Endothelial cell of umbilical vein (primary cell): ENCODE results near the gene HERPUD1. TPM values are rescaled to one million over a fixed set of nuclear protein-coding genes. Genes with fewer than 3 reads are reported as not detected.

Source experiments
- BruUV-seq: library from RNA; stranded (reverse); fragments of 400-500 nt; replicated peaks from 2 replicates; lab custom pipeline; 2021; lab: Mats Ljungman, UMichigan
- CTCF ChIA-PET: fragments of 300-600, 350-600 bp; sonication (Branson Sonifier 250); formaldehyde crosslinking; loops from one replicate; lab custom pipeline; 2021; ENCODE audit warnings: antibody characterized with exemption, inconsistent platforms; lab: Charles Lee
- POLR2A ChIA-PET: fragments of 300-600, 350-600 bp; sonication (Branson Sonifier 250); formaldehyde crosslinking; loops from one replicate; lab custom pipeline; 2021; ENCODE audit warnings: antibody characterized with exemption, inconsistent platforms; lab: Charles Lee
- DNase-seq: peaks from one replicate; pipeline ENCODE4 v3.0.0-alpha.2; 2011; ENCODE audit warnings: low read depth, low spot score
- FAIRE-seq: peaks from 2 replicates; lab custom pipeline; 2011; peaks lifted over from hg19 to GRCh38; lab: Jason Lieb, UNC
- H2AFZ ChIP-seq: 2 replicates; pipeline ENCODE4 v1.6.0; 2012; ENCODE audit warnings: low read depth, low read length, control low read depth, inconsistent platforms
- H3K27ac ChIP-seq: 2 replicates; pipeline ENCODE4 v1.5.1; 2011; ENCODE audit warnings: low read depth, mild to moderate bottlenecking, control low read depth, low read length, moderate library complexity; ENCODE audit not compliant: insufficient read depth
- H3K27me3 ChIP-seq, 2 experiments: 2 replicates each; pipeline versions ENCODE4 v1.6.0 to v1.6.1; 2011; ENCODE audit warnings: low read length in 2 of 2, mixed read lengths in 1 of 2; ENCODE audit not compliant: control insufficient read depth in 2 of 2, insufficient read depth in 2 of 2
- H3K36me3 ChIP-seq, 2 experiments: 2 replicates in 1 of 2; 3 replicates in 1 of 2; pipeline ENCODE4 v1.5.1; 2011; ENCODE audit warnings: low read length in 2 of 2, mild to moderate bottlenecking in 1 of 2, moderate library complexity in 1 of 2; ENCODE audit not compliant: control insufficient read depth in 2 of 2, insufficient read depth in 2 of 2; ENCODE audit errors: extremely low read depth in 1 of 2
- H3K4me1 ChIP-seq: 3 replicates; pipeline ENCODE4 v1.5.1; 2011; ENCODE audit warnings: mild to moderate bottlenecking, low read length; ENCODE audit not compliant: control insufficient read depth, insufficient read depth; ENCODE audit errors: extremely low read depth
- H3K4me2 ChIP-seq: 2 replicates; pipeline ENCODE4 v1.6.1; 2011; ENCODE audit warnings: low read length, control low read depth, mixed read lengths; ENCODE audit not compliant: insufficient read depth
- H3K4me3 ChIP-seq, 3 experiments: fragments of 200-600 bp in 1 of 3; sonication (generic), shearing (Covaris generic) in 1 of 3; replicated peaks in 1 of 3; 2 replicates each; pipeline ENCODE4 v1.5.1; 2011 to 2016; ENCODE audit warnings: control low read depth in 3 of 3, low read length in 3 of 3, mild to moderate bottlenecking in 2 of 3, inconsistent platforms in 1 of 3, low read depth in 1 of 3, moderate library complexity in 1 of 3; ENCODE audit not compliant: insufficient read depth in 1 of 3
- H3K79me2 ChIP-seq: 2 replicates; pipeline ENCODE4 v1.6.0; 2012; ENCODE audit warnings: low read length, inconsistent platforms; ENCODE audit not compliant: control insufficient read depth, insufficient read depth
- H3K9ac ChIP-seq: replicated peaks from 2 replicates; pipeline ENCODE3; 2011; ENCODE audit warnings: low read length, control low read depth; ENCODE audit not compliant: insufficient read depth; ENCODE audit errors: extremely low read depth
- H3K9me1 ChIP-seq: replicated peaks from 3 replicates; pipeline ENCODE4 v1.6.0; 2011; ENCODE audit warnings: mild to moderate bottlenecking, low read length; ENCODE audit not compliant: control insufficient read depth, insufficient read depth; ENCODE audit errors: extremely low read depth
- H3K9me3 ChIP-seq: replicated peaks from 2 replicates; pipeline ENCODE4 v1.5.1; 2012; ENCODE audit warnings: low read length, inconsistent platforms; ENCODE audit not compliant: control insufficient read depth, insufficient read depth
- H4K20me1 ChIP-seq: replicated peaks from 2 replicates; pipeline ENCODE3; 2011; ENCODE audit warnings: mild to moderate bottlenecking, low read length; ENCODE audit not compliant: control insufficient read depth, insufficient read depth; ENCODE audit errors: extremely low read depth
- CTCF ChIP-seq, 2 donors: IDR thresholded peaks; 1 replicate in 1 of 2; 2 replicates in 1 of 2; pipeline ENCODE4 v1.5.1; 2011; ENCODE audit warnings: low read length in 2 of 2, mild to moderate bottlenecking in 2 of 2, moderate library complexity in 2 of 2, control low read depth in 1 of 2, inconsistent platforms in 1 of 2, low read depth in 1 of 2; ENCODE audit not compliant: insufficient read depth in 1 of 2; ENCODE audit errors: extremely low read depth in 1 of 2
- EZH2 ChIP-seq: IDR thresholded peaks from 2 replicates; pipeline ENCODE4 v1.6.1; 2012; ENCODE audit warnings: borderline replicate concordance, low read depth, mild to moderate bottlenecking, moderate library complexity, low read length, inconsistent platforms; ENCODE audit not compliant: severe bottlenecking
- FOS ChIP-seq: IDR thresholded peaks from 2 replicates; pipeline ENCODE4 v1.6.1; 2011; ENCODE audit warnings: mild to moderate bottlenecking, low read length, moderate library complexity, borderline replicate concordance; ENCODE audit not compliant: insufficient read depth
- GATA2 ChIP-seq: IDR thresholded peaks from 2 replicates; pipeline ENCODE4 v1.7.0; 2011; ENCODE audit warnings: low read depth, mild to moderate bottlenecking, moderate library complexity, mixed read lengths, low read length; ENCODE audit not compliant: insufficient read length, insufficient read depth
- JUN ChIP-seq: IDR thresholded peaks from 2 replicates; pipeline ENCODE4 v1.6.1; 2011; ENCODE audit warnings: borderline replicate concordance, low read depth; ENCODE audit not compliant: insufficient read length, insufficient read depth
- MAX ChIP-seq: IDR thresholded peaks from 2 replicates; pipeline ENCODE4 v1.6.1; 2011; ENCODE audit not compliant: insufficient read depth, insufficient read length
- MYC ChIP-seq: IDR thresholded peaks from one replicate; pipeline ENCODE4 v1.6.1; 2011; ENCODE audit warnings: mild to moderate bottlenecking, low read depth, low read length
- POLR2A ChIP-seq: IDR thresholded peaks from 2 replicates; pipeline ENCODE4 v1.6.1; 2012; ENCODE audit warnings: low read depth, mild to moderate bottlenecking, control low read depth, low read length
- POLR2AphosphoS5 ChIP-seq: IDR thresholded peaks from 2 replicates; pipeline ENCODE4 v1.6.1; 2012; ENCODE audit warnings: low read depth, mild to moderate bottlenecking, control low read depth, low read length, moderate library complexity; ENCODE audit not compliant: insufficient read depth
- dilution Hi-C: fragments of 300-500 bp; cut with MboI; formaldehyde crosslinking; loops from one replicate; pipeline ENCODE4 v1.15.0; 2019; ENCODE audit warnings: low sequenced_read_pairs; ENCODE audit not compliant: extremely low pct_ligation_motif_present
- intact Hi-C: fragments of 100-400 bp; cut with micrococcal nuclease; formaldehyde crosslinking; loops from one replicate; pipeline ENCODE4 v1.10.0; 2022
- polyA plus RNA-seq, 4 experiments: library from polyadenylated mRNA; depleted of rRNA in 3 of 4; stranded (reverse) in 3 of 4; unstranded in 1 of 4; fragments of >200 nt; gene quantifications; 2 replicates each; pipeline versions ENCODE4 v1.2.1 to v1.2.3, GENCODE V29; 2011 to 2012; ENCODE audit warnings: missing spikeins in 1 of 4
- total RNA-seq: library from RNA; stranded (reverse); gene quantifications from 2 replicates; pipeline ENCODE4 v1.2.3, GENCODE V29; 2021

HERPUD1 gene
- total and polyA plus RNA-seq, 2 donors (not counting 3 experiments of a cell fraction or from before 2014, with no cell fraction given) = 107 to 109 TPM

GRCh38 chr16:56982695-56983094 is 50.8 kb downstream of the HERPUD1 start:
- CTCF ChIA-PET = interaction anchor here (0.7 to 2.1 kb wide), 3 partner anchors 15 to 63 kb away, joined by 3 to 8 read pairs (median 3); no protein-coding TSS in a partner anchor
- no peaks in the 10 kb centered on the region for H3K36me3 ChIP-seq
- no peak overlapping the region for H3K4me3 ChIP-seq
- BruUV-seq = no TSS peak
- POLR2A ChIA-PET = no interaction called here
- no peak overlapping the region for H3K9ac ChIP-seq
- H2AFZ ChIP-seq = no peak overlapping the region
- FAIRE-seq (peak; percentile 38), DNase-seq (no peak)
- peaks cover 2% of the 10 kb centered on the region for H3K4me1 ChIP-seq
- no peak overlapping the region for H3K4me2 ChIP-seq
- H4K20me1 ChIP-seq = no peaks in the 10 kb centered on the region
- no peaks in the 10 kb centered on the region for H3K9me1 ChIP-seq
- no peak overlapping the region for H3K27ac ChIP-seq
- no peaks in the 10 kb centered on the region for H3K79me2 ChIP-seq
- dilution Hi-C loops = no loop called here
- no peaks in the 10 kb centered on the region for H3K9me3 ChIP-seq
- TF ChIP-seq MYC (no peak), POLR2AphosphoS5 (no peak), POLR2A (no peak), JUN (no peak), FOS (no peak), EZH2 (no peak), MAX (no peak), CTCF (IDR thresholded peaks at IDR 0.05; ENCODE audit: extremely low read depth in 1 of 2, insufficient read depth in 1 of 2, low read depth in 1 of 2, low read length in 2 of 2) (no peak), GATA2 (no peak)
- intact Hi-C loops = no loop called here
- no peaks in the 10 kb centered on the region for H3K27me3 ChIP-seq
